GM12878 (cell line): Measurements from ENCODE around the gene MRPS5. TPM values are rescaled to one million over a fixed set of nuclear protein-coding genes. Genes with fewer than 3 reads are reported as not detected.

Experiments used
- ATF7 ChIP-seq: fragments of 450-650 bp; IDR thresholded peaks from 2 replicates; pipeline ENCODE4 v1.6.1; 2016; ENCODE audit warnings: low read depth, mild to moderate bottlenecking
- BACH1 ChIP-seq: fragments of 450-650 bp; IDR thresholded peaks from 2 replicates; pipeline ENCODE4 v1.6.1; 2017; ENCODE audit warnings: mild to moderate bottlenecking, borderline replicate concordance
- BCL3 ChIP-seq: IDR thresholded peaks from 2 replicates; pipeline ENCODE4 v1.6.1; 2011; ENCODE audit warnings: borderline replicate concordance, low read depth, mild to moderate bottlenecking, moderate library complexity, low read length; ENCODE audit not compliant: insufficient read depth, poor library complexity, severe bottlenecking
- BMI1 ChIP-seq: fragments of 450-650 bp; IDR thresholded peaks from 2 replicates; pipeline ENCODE4 v1.6.1; 2016; ENCODE audit warnings: mild to moderate bottlenecking, moderate library complexity, borderline replicate concordance
- CREB1 ChIP-seq: IDR thresholded peaks from 2 replicates; pipeline ENCODE4 v1.6.1; 2012; ENCODE audit warnings: low read depth, mild to moderate bottlenecking, inconsistent platforms
- HSF1 ChIP-seq: fragments of 150-350 bp; IDR thresholded peaks from 2 replicates; pipeline ENCODE4 v1.6.1; 2014; ENCODE audit warnings: mild to moderate bottlenecking, low read depth, low read length
- KAT2A ChIP-seq: conservative IDR thresholded peaks from 2 replicates; pipeline ENCODE4 v1.6.1; 2011; ENCODE audit warnings: low read depth, low read length; ENCODE audit not compliant: control insufficient read depth
- KLF5 ChIP-seq: fragments of 450-650 bp; IDR thresholded peaks from 2 replicates; pipeline ENCODE4 v1.6.1; 2014; ENCODE audit warnings: mild to moderate bottlenecking; ENCODE audit not compliant: partially characterized antibody
- NFYA ChIP-seq: IDR thresholded peaks from 2 replicates; pipeline ENCODE4 v1.6.1; 2011; ENCODE audit warnings: low read depth, mild to moderate bottlenecking, low read length, improper control_type of control experiment, borderline replicate concordance
- YBX1 ChIP-seq: fragments of 450-650 bp; IDR thresholded peaks from 2 replicates; pipeline ENCODE4 v1.6.1; 2016; ENCODE audit warnings: antibody characterized with exemption
- ZBED1 ChIP-seq: IDR thresholded peaks from 2 replicates; pipeline ENCODE4 v1.6.1; 2016; ENCODE audit warnings: borderline replicate concordance
- ZBTB40 ChIP-seq: fragments of 450-650 bp; IDR thresholded peaks from 2 replicates; pipeline ENCODE4 v1.6.1; 2016; ENCODE audit warnings: mild to moderate bottlenecking, moderate library complexity, borderline replicate concordance
- ZNF592 ChIP-seq: fragments of 450-650 bp; IDR thresholded peaks from 2 replicates; pipeline ENCODE4 v1.6.1; 2017; ENCODE audit warnings: mild to moderate bottlenecking, moderate library complexity
- polyA plus RNA-seq, 11 experiments: library from polyadenylated mRNA; depleted of rRNA in 4 of 11; unstranded in 6 of 11; stranded (reverse) in 5 of 11; fragments of >200 nt; fragmentation: Nextera tagmentation in 4 of 11; fragmentation: Illumina TruSeq in 1 of 11; extraction: Ambion mirVana in 4 of 11; extraction: Trizol in 1 of 11; gene quantifications; 1 replicate in 1 of 11; 2 replicates in 10 of 11; pipeline versions ENCODE4 v1.2.1 to v1.2.3, GENCODE V29; 2011 to 2016; ENCODE audit warnings: inconsistent platforms in 2 of 11, missing spikeins in 2 of 11, low read depth in 1 of 11
- total RNA-seq, 4 experiments: library from RNA; depleted of rRNA in 3 of 4; stranded (reverse); fragments of >200 nt in 3 of 4; fragmentation: Illumina TruSeq in 1 of 4; extraction: Trizol in 1 of 4; gene quantifications; 2 replicates each; pipeline versions ENCODE4 v1.2.1 to v1.2.3, GENCODE V29; 2013 to 2021
- TF ChIP-seq, protein P1 (sequence below): fragments of 450-650 bp; IDR thresholded peaks from 2 replicates; pipeline ENCODE4 v1.6.1; 2016; ENCODE audit warnings: mild to moderate bottlenecking

MRPS5 gene
- total and polyA plus RNA-seq, 10 of the 15 experiments (the other 5 are each of a cell fraction or from before 2014, with no cell fraction given) = 54.8 to 93.0 (median 76.3) TPM

GRCh38 chr2:95076705-95077529 is 44.7 kb downstream of the MRPS5 start (continued):
- TF ChIP-seq ZBTB40 = no peak
- TF ChIP-seq ATF7 = no peak
- no peak for TF ChIP-seq KLF5
- TF ChIP-seq BCL3 = no peak
- TF ChIP-seq HSF1 = no peak
- TF ChIP-seq ZNF592 = peak; percentile 93
- TF ChIP-seq CREB1 = no peak
- TF ChIP-seq, protein P1, sequence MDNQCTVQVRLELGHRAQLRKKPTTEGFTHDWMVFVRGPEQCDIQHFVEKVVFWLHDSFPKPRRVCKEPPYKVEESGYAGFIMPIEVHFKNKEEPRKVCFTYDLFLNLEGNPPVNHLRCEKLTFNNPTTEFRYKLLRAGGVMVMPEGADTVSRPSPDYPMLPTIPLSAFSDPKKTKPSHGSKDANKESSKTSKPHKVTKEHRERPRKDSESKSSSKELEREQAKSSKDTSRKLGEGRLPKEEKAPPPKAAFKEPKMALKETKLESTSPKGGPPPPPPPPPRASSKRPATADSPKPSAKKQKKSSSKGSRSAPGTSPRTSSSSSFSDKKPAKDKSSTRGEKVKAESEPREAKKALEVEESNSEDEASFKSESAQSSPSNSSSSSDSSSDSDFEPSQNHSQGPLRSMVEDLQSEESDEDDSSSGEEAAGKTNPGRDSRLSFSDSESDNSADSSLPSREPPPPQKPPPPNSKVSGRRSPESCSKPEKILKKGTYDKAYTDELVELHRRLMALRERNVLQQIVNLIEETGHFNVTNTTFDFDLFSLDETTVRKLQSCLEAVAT = no peak; the same call in 1 of the 2 replicates
- no peak for TF ChIP-seq YBX1
- TF ChIP-seq KAT2A = no peak
- no peak for TF ChIP-seq ZBED1
- TF ChIP-seq BMI1 = no peak
- no peak for TF ChIP-seq NFYA
- no peak for TF ChIP-seq BACH1
